GM10266 (cell line): ENCODE measurements around the gene STK39.

Experiments
- DNase-seq: peaks from one replicate; pipeline ENCODE4 v3.0.0; 2012; ENCODE audit errors: extremely low spot score
- CTCF ChIP-seq: IDR thresholded peaks from 2 replicates; pipeline ENCODE4 v1.5.1; 2012; ENCODE audit warnings: mild to moderate bottlenecking, low read depth; ENCODE audit not compliant: control insufficient read depth, insufficient read depth; ENCODE audit errors: missing control alignments

STK39 gene

GRCh38 chr2:168178520-168179324 is 68.7 kb downstream of the STK39 start:
- DNase-seq: no peak
- no peak for TF ChIP-seq CTCF

- TF ChIP-seq CTCF: no peak
- no peak for DNase-seq
Measured at GRCh38 chr2:168176402-168176801, 71.0 kb downstream of the STK39 start.

GRCh38 chr2:168175469-168175868 is 71.9 kb downstream of the STK39 start:
- no peak for TF ChIP-seq CTCF

DNA sequence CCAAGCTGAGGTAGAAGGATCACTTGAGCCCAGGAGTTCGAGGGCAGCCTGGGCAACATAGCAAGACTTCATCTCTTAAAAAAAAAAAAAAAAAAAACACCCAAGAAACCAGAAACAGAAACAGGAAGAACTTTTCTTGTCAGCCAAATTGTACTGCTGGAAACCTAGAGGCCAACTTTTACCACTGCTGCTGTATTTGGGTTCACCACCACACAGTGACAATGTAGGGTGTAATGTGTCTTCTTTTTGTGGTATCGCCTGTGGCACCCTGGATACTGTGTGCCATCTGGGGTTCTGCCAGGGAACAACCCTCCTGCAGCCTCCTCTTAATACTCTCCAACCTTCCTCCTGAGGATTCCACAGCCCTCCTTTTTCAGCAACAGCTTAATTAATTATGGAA is 72.6 kb downstream of the STK39 start:
- DNase-seq: no peak
- no peak for TF ChIP-seq CTCF

More at GRCh38 chr2:168175469-168175868, 71.9 kb downstream of the STK39 start:
- no peak for DNase-seq

DNA sequence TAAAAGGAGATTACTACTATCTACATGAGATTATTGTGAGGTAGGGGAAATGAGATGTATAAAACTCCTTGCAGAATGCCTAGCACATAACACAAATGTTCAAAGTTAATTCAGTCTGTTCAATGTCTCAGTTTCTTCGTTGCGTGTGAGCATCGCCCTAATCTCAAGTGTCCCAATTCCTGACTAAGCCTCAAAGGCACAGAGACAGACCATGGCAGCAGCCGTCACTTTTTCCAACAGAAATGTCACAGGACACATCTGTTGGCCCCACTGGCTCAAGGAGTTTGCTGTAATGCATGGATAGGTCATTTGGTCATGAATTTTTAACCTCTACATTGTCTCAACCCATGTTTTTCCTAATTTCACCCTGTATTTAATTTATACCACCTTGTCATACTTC is 75.3 kb downstream of the STK39 start:
- TF ChIP-seq CTCF: no peak
- DNase-seq: no peak

GRCh38 chr2:168171059-168171762 is 76.2 kb downstream of the STK39 start:
- no peak for TF ChIP-seq CTCF
- no peak for DNase-seq
